GM23338 (cell line): ENCODE results near the gene RXFP2.

Experiments
- CREB1 ChIP-seq: fragments of 250-450 bp; sonication (Bioruptor Pico); IDR thresholded peaks from 2 replicates; pipeline ENCODE4 v1.5.0; 2020; ENCODE audit warnings: low read depth, mild to moderate bottlenecking, moderate library complexity
- CTCF ChIP-seq, 2 experiments: fragments of 200-600 bp in 1 of 2; sonication (generic) in 1 of 2; conservative IDR thresholded peaks; 2 replicates each; pipeline versions ENCODE4 v1.5.1 to v1.6.1; 2016 to 2017; ENCODE audit warnings: antibody characterized with exemption in 2 of 2, low read depth in 2 of 2, mild to moderate bottlenecking in 2 of 2, moderate library complexity in 1 of 2
- EZH2 ChIP-seq: fragments of 200-600 bp; sonication (generic); IDR thresholded peaks from one replicate; pipeline ENCODE4 v1.8.0; 2017; ENCODE audit warnings: antibody characterized with exemption, mild to moderate bottlenecking, low read depth; ENCODE audit not compliant: unreplicated experiment
- EZH2phosphoT487 ChIP-seq: fragments of 200-600 bp; sonication (generic); IDR thresholded peaks from one replicate; pipeline ENCODE4 v1.8.1; 2018; ENCODE audit warnings: antibody characterized with exemption; ENCODE audit not compliant: unreplicated experiment
- JUNB ChIP-seq: IDR thresholded peaks from one replicate; pipeline ENCODE4 v1.6.1; 2016; ENCODE audit warnings: antibody characterized with exemption; ENCODE audit not compliant: unreplicated experiment
- NANOG ChIP-seq: IDR thresholded peaks from 2 replicates; pipeline ENCODE4 v1.6.1; 2016; ENCODE audit warnings: antibody characterized with exemption, borderline replicate concordance
- POLR2AphosphoS5 ChIP-seq: IDR thresholded peaks from 2 replicates; pipeline ENCODE4 v1.6.1; 2016; ENCODE audit warnings: antibody characterized with exemption, low read depth
- STAT1 ChIP-seq: IDR thresholded peaks from one replicate; pipeline ENCODE4 v1.6.1; 2016; ENCODE audit warnings: antibody characterized with exemption; ENCODE audit not compliant: unreplicated experiment
- ZNF331 ChIP-seq: fragments of 250-450 bp; sonication (Bioruptor Pico); IDR thresholded peaks from 2 replicates; pipeline ENCODE4 v1.5.0; 2020; ENCODE audit warnings: low read depth, mild to moderate bottlenecking, moderate library complexity
- TF ChIP-seq, protein P1 (sequence below): IDR thresholded peaks from one replicate; pipeline ENCODE4 v1.6.1; 2018; ENCODE audit warnings: antibody characterized with exemption; ENCODE audit not compliant: unreplicated experiment

DNA sequence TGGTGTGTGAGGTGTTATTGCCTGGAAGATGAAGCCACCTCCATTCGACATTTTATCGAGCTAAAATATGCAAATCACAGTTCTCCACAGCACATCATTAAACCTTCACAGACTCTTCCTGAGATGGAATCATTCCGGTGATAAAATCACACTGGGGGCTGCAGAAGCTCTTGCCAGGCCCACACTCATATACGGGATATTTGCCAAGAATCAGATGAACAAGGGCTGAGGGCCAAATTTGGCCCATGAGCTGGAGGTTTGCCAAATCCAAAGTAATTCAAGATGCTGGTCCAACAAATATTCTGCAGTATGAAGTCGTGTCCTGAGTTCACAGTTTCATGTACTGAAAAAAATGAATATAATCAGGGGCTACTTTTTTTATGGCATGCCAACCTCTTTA is 16.7 kb upstream of the RXFP2 start:
- TF ChIP-seq, protein P1, sequence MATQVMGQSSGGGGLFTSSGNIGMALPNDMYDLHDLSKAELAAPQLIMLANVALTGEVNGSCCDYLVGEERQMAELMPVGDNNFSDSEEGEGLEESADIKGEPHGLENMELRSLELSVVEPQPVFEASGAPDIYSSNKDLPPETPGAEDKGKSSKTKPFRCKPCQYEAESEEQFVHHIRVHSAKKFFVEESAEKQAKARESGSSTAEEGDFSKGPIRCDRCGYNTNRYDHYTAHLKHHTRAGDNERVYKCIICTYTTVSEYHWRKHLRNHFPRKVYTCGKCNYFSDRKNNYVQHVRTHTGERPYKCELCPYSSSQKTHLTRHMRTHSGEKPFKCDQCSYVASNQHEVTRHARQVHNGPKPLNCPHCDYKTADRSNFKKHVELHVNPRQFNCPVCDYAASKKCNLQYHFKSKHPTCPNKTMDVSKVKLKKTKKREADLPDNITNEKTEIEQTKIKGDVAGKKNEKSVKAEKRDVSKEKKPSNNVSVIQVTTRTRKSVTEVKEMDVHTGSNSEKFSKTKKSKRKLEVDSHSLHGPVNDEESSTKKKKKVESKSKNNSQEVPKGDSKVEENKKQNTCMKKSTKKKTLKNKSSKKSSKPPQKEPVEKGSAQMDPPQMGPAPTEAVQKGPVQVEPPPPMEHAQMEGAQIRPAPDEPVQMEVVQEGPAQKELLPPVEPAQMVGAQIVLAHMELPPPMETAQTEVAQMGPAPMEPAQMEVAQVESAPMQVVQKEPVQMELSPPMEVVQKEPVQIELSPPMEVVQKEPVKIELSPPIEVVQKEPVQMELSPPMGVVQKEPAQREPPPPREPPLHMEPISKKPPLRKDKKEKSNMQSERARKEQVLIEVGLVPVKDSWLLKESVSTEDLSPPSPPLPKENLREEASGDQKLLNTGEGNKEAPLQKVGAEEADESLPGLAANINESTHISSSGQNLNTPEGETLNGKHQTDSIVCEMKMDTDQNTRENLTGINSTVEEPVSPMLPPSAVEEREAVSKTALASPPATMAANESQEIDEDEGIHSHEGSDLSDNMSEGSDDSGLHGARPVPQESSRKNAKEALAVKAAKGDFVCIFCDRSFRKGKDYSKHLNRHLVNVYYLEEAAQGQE, result no peak
- TF ChIP-seq CTCF (conservative IDR thresholded peaks at IDR 0.05; ENCODE audit: low read depth in 2 of 2), result no peak
- TF ChIP-seq EZH2, result no peak
- TF ChIP-seq POLR2AphosphoS5, result no peak
- no peak for TF ChIP-seq CREB1 (CRISPR knock-in tag)
- TF ChIP-seq JUNB, result no peak
- TF ChIP-seq EZH2phosphoT487, result no peak
- TF ChIP-seq ZNF331 (CRISPR knock-in tag), result no peak
- TF ChIP-seq STAT1, result no peak
- TF ChIP-seq NANOG, result no peak
